ENCODE measurements around the gene CD200.

Gene CD200

GRCh38 chr3:112333381-112334317 is 693 bp downstream of the CD200 start:
- no peak for DNase-seq (ENCODE audit: low read depth in 2 of 2)

- DNase-seq (ENCODE audit: low read depth in 2 of 2), result no peak
Measured at GRCh38 chr3:112334691-112335433, 1.9 kb downstream of the CD200 start.

GRCh38 chr3:112335434-112335781 is 2.5 kb downstream of the CD200 start:
- no peak for DNase-seq (ENCODE audit: low read depth in 2 of 2)

GRCh38 chr3:112338021-112338726 is 5.2 kb downstream of the CD200 start:
- DNase-seq (ENCODE audit: low read depth in 2 of 2), result no peak

- no peak for DNase-seq (ENCODE audit: low read depth in 2 of 2)
Measured at GRCh38 chr3:112338727-112339056, 5.7 kb downstream of the CD200 start.

GRCh38 chr3:112339134-112339533 is 6.2 kb downstream of the CD200 start:
- DNase-seq (ENCODE audit: low read depth in 2 of 2), result no peak

- DNase-seq (ENCODE audit: low read depth in 2 of 2), result no peak
Measured at GRCh38 chr3:112339609-112340008, 6.7 kb downstream of the CD200 start.

GRCh38 chr3:112341386-112341785 is 8.4 kb downstream of the CD200 start:
- DNase-seq (ENCODE audit: low read depth in 2 of 2), result no peak

- no peak for DNase-seq (ENCODE audit: low read depth in 2 of 2)
Measured at GRCh38 chr3:112345681-112346080, 12.7 kb downstream of the CD200 start.

- DNase-seq (ENCODE audit: low read depth in 2 of 2), result no peak
Measured at GRCh38 chr3:112346491-112347122, 13.7 kb downstream of the CD200 start.

- DNase-seq (ENCODE audit: low read depth in 2 of 2), result no peak
Measured at GRCh38 chr3:112348943-112349342, 16.0 kb downstream of the CD200 start.

- no peak for DNase-seq (ENCODE audit: low read depth in 2 of 2)
Measured at GRCh38 chr3:112349557-112349956, 16.6 kb downstream of the CD200 start.

- no peak for DNase-seq (ENCODE audit: low read depth in 2 of 2)
Measured at GRCh38 chr3:112350018-112350810, 17.3 kb downstream of the CD200 start.

GRCh38 chr3:112351036-112351435 is 18.1 kb downstream of the CD200 start:
- no peak for DNase-seq (ENCODE audit: low read depth in 2 of 2)

- DNase-seq (ENCODE audit: low read depth in 2 of 2), result no peak
Measured at GRCh38 chr3:112351823-112352222, 18.9 kb downstream of the CD200 start.

- no peak for DNase-seq (ENCODE audit: low read depth in 2 of 2)
Measured at GRCh38 chr3:112352720-112353119, 19.8 kb downstream of the CD200 start.

- DNase-seq (ENCODE audit: low read depth in 2 of 2), result no peak
Measured at GRCh38 chr3:112353365-112353764, 20.4 kb downstream of the CD200 start.

GRCh38 chr3:112354642-112355306 is 21.8 kb downstream of the CD200 start:
- no peak for DNase-seq (ENCODE audit: low read depth in 2 of 2)

GRCh38 chr3:112355307-112355687 is 22.3 kb downstream of the CD200 start:
- no peak for DNase-seq (ENCODE audit: low read depth in 2 of 2)

GRCh38 chr3:112357930-112358780 is 25.2 kb downstream of the CD200 start:
- no peak for DNase-seq (ENCODE audit: low read depth in 2 of 2)

Data from stimulated activated CD8-positive, alpha-beta memory T cell treated with anti-CD3 and anti-CD28 coated beads, Interleukin-7, amount 100 ng/mL, for 1 hour (primary cell).